BLaER1 (cell line): ENCODE results near the gene MRM2.

ENCODE experiments used
- H3K27ac ChIP-seq: shearing (Covaris generic); formaldehyde crosslinking; 2 replicates; pipeline ENCODE4 v1.8.1; 2022
- H3K27me3 ChIP-seq: shearing (Covaris generic); formaldehyde crosslinking; 2 replicates; pipeline ENCODE4 v1.8.1; 2022
- H3K36me3 ChIP-seq: shearing (Covaris generic); formaldehyde crosslinking; 2 replicates; pipeline ENCODE4 v1.8.1; 2022
- H3K4me1 ChIP-seq: shearing (Covaris generic); formaldehyde crosslinking; 2 replicates; pipeline ENCODE4 v1.8.1; 2022
- H3K4me2 ChIP-seq: shearing (Covaris generic); formaldehyde crosslinking; 2 replicates; pipeline ENCODE4 v1.8.1; 2022
- H3K4me3 ChIP-seq: shearing (Covaris generic); formaldehyde crosslinking; 2 replicates; pipeline ENCODE4 v1.8.1; 2022
- H3K9ac ChIP-seq: shearing (Covaris generic); formaldehyde crosslinking; 2 replicates; pipeline ENCODE4 v1.8.1; 2022
- H3K9me3 ChIP-seq: shearing (Covaris generic); formaldehyde crosslinking; 2 replicates; pipeline ENCODE4 v1.8.1; 2022
- H4K20me1 ChIP-seq: shearing (Covaris generic); formaldehyde crosslinking; 2 replicates; pipeline ENCODE4 v1.8.1; 2022
- Cebpa-rat ChIP-seq: shearing (Covaris generic); IDR thresholded peaks from 2 replicates; pipeline ENCODE4 v1.8.1; 2022

Gene MRM2

GRCh38 chr7:2202361-2202761 lies 39.6 kb downstream of the MRM2 start:
- peak overlapping the region; percentile 67 for H3K27ac ChIP-seq
- no peak overlapping the region for H3K4me3 ChIP-seq
- peak overlapping the region; percentile 86 for H3K4me2 ChIP-seq
- no peaks in the 10 kb centered on the region for H3K27me3 ChIP-seq
- H3K9me3 ChIP-seq, result no peaks in the 10 kb centered on the region
- H3K9ac ChIP-seq, result peak overlapping the region; percentile 55; the same call in 1 of the 2 replicates
- peaks cover 28% of the 10 kb centered on the region; the same call in 1 of the 2 replicates for H4K20me1 ChIP-seq
- peaks cover 80% of the 10 kb centered on the region for H3K4me1 ChIP-seq
- no peak for TF ChIP-seq Cebpa-rat
- H3K36me3 ChIP-seq, result peaks cover 73% of the 10 kb centered on the region

- Histone ChIP-seq H3K36me3 (peaks cover 68% of the 10 kb centered on the region), H3K27ac (peak overlapping the region; percentile 67), H3K4me1 (peaks cover 81% of the 10 kb centered on the region), H3K9me3 (no peaks in the 10 kb centered on the region), H3K4me2 (peak overlapping the region; percentile 86), H3K9ac (peak overlapping the region; percentile 15; the same call in 1 of the 2 replicates), H3K4me3 (no peak overlapping the region), H4K20me1 (peaks cover 33% of the 10 kb centered on the region; the same call in 1 of the 2 replicates), H3K27me3 (no peaks in the 10 kb centered on the region)
- no peak for TF ChIP-seq Cebpa-rat
Observed at GRCh38 chr7:2201686-2202360, 40.2 kb downstream of the MRM2 start.

- H3K4me2 ChIP-seq, result peak overlapping the region; percentile 86
Observed at GRCh38 chr7:2201128-2201527, 40.9 kb downstream of the MRM2 start.

GRCh38 chr7:2200584-2200980 lies 41.4 kb downstream of the MRM2 start:
- Histone ChIP-seq H3K36me3 (peaks cover 63% of the 10 kb centered on the region), H4K20me1 (peaks cover 35% of the 10 kb centered on the region; the same call in 1 of the 2 replicates), H3K4me2 (peak overlapping the region; percentile 86), H3K9ac (no peak overlapping the region), H3K4me1 (peaks cover 93% of the 10 kb centered on the region), H3K9me3 (peaks cover 3% of the 10 kb centered on the region), H3K27me3 (no peaks in the 10 kb centered on the region), H3K4me3 (no peak overlapping the region), H3K27ac (peak overlapping the region; percentile 20; the same call in 1 of the 2 replicates)
- TF ChIP-seq Cebpa-rat, result no peak

More at GRCh38 chr7:2201128-2201527, 40.9 kb downstream of the MRM2 start:
- Histone ChIP-seq H4K20me1 (peaks cover 35% of the 10 kb centered on the region; the same call in 1 of the 2 replicates), H3K27me3 (no peaks in the 10 kb centered on the region), H3K4me1 (peaks cover 88% of the 10 kb centered on the region), H3K27ac (peak overlapping the region; percentile 67), H3K9me3 (no peaks in the 10 kb centered on the region), H3K9ac (peak overlapping the region; percentile 63; the same call in 1 of the 2 replicates), H3K36me3 (peaks cover 62% of the 10 kb centered on the region), H3K4me3 (no peak overlapping the region; the same call in 1 of the 2 replicates)
- TF ChIP-seq Cebpa-rat, result no peak

DNA sequence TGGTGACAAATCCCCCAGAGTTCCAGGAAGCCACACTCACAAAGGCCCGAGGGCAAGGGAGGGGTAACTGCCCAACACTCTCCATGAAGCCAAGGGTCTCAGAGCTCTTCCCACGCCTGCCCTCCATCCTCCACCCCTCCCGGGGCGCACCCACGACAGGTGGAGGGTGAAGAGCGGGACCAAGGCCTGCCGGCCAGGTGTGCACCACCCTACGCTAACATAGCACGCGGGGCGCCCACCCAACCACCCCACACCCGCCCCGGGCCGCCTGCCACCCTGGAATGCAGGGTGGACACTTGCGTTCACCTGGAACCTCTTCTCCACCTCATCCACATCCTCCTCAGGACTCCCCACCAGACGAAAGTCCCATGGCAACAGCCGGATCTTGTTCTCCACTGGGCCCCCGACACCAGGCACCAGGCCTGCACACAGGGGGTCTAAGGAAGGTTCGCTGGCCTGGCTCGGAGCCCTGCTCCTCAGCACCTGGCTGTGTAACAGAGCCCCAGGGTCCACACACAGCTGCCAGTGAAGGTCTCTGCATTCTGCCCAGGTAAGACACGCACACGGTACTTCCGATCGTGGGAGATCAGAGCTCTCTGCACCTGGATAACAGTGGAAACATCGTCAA lies 41.9 kb downstream of the MRM2 start:
- Histone ChIP-seq H3K27me3 (no peaks in the 10 kb centered on the region), H3K4me3 (no peak overlapping the region), H3K4me2 (0 out of 2 replicates have a peak overlapping the region, but pooled peaks have one; percentile 86), H3K4me1 (peaks cover 97% of the 10 kb centered on the region), H4K20me1 (peaks cover 35% of the 10 kb centered on the region; the same call in 1 of the 2 replicates), H3K9ac (no peak overlapping the region), H3K27ac (peak overlapping the region; percentile 20; the same call in 1 of the 2 replicates), H3K9me3 (peaks cover 8% of the 10 kb centered on the region), H3K36me3 (peaks cover 63% of the 10 kb centered on the region)
- TF ChIP-seq Cebpa-rat, result no peak

GRCh38 chr7:2199528-2199927 lies 42.5 kb downstream of the MRM2 start:
- H3K36me3 ChIP-seq, result peaks cover 63% of the 10 kb centered on the region

GRCh38 chr7:2198760-2199159 lies 43.2 kb downstream of the MRM2 start:
- Histone ChIP-seq H3K9ac (peak overlapping the region; percentile 57; the same call in 1 of the 2 replicates), H3K4me3 (no peak overlapping the region), H3K9me3 (peaks cover 10% of the 10 kb centered on the region), H4K20me1 (peaks cover 24% of the 10 kb centered on the region; the same call in 1 of the 2 replicates), H3K27me3 (no peaks in the 10 kb centered on the region), H3K4me1 (peaks cover 85% of the 10 kb centered on the region), H3K36me3 (peaks cover 66% of the 10 kb centered on the region), H3K4me2 (peak overlapping the region; percentile 80; the same call in 1 of the 2 replicates), H3K27ac (peak overlapping the region; percentile 80; the same call in 1 of the 2 replicates)
- no peak for TF ChIP-seq Cebpa-rat

More at GRCh38 chr7:2199528-2199927, 42.5 kb downstream of the MRM2 start:
- Histone ChIP-seq H3K27me3 (no peaks in the 10 kb centered on the region), H4K20me1 (peaks cover 32% of the 10 kb centered on the region; the same call in 1 of the 2 replicates), H3K4me3 (no peak overlapping the region), H3K4me1 (peaks cover 92% of the 10 kb centered on the region), H3K27ac (0 out of 2 replicates have a peak overlapping the region, but pooled peaks have one; percentile 80), H3K9me3 (peaks cover 10% of the 10 kb centered on the region), H3K9ac (no peak overlapping the region), H3K4me2 (no peak overlapping the region)
- no peak for TF ChIP-seq Cebpa-rat

- peaks cover 71% of the 10 kb centered on the region for H3K36me3 ChIP-seq
- peaks cover 84% of the 10 kb centered on the region for H3K4me1 ChIP-seq
- H3K27me3 ChIP-seq, result no peaks in the 10 kb centered on the region
- H3K4me2 ChIP-seq, result peak overlapping the region; percentile 80
- H4K20me1 ChIP-seq, result peaks cover 19% of the 10 kb centered on the region; the same call in 1 of the 2 replicates
- H3K27ac ChIP-seq, result peak overlapping the region; percentile 80
- no peak for TF ChIP-seq Cebpa-rat
- peak overlapping the region; percentile 57; the same call in 1 of the 2 replicates for H3K9ac ChIP-seq
- peaks cover 10% of the 10 kb centered on the region for H3K9me3 ChIP-seq
- no peak overlapping the region for H3K4me3 ChIP-seq
Observed at GRCh38 chr7:2198206-2198605, 43.8 kb downstream of the MRM2 start.

DNA sequence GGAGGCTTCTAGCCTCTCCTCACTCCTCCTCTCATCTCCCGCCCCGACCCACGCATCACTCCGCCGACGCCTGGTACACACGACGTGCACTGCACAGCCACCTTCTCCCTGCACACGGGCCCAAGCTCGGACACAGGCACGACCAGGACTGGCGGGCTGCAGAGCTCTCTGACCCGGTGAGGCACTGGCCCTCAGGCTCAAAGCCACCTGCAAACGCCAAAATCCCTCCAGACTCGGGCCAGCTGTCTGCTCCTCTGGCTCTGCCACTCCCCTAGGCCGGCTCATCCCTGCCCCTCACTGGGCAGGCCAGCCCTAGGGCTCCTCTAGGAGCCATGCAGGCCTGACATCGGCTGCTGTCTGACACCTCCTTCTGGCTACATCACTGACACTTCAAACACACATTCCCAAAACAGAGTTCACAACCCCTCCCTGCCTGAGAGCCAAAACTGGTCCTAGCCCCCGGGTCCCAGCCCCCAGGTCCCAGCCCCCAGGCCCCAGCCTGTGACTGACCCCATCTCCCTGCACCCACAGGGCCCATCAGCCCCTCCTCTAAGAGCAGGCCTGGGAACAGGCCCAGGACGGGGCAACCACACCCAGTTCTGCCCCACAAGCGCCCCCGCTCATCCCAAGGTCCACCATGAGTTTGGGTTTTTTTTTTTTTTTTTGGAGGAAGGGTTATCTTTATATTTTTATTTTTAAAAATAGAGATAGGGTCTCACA lies 44.4 kb downstream of the MRM2 start:
- H4K20me1 ChIP-seq, result peaks cover 13% of the 10 kb centered on the region; the same call in 1 of the 2 replicates
- H3K4me3 ChIP-seq, result no peak overlapping the region
- peak overlapping the region; percentile 80 for H3K4me2 ChIP-seq
- H3K9me3 ChIP-seq, result peaks cover 10% of the 10 kb centered on the region
- H3K9ac ChIP-seq, result 0 out of 2 replicates have a peak overlapping the region, but pooled peaks have one; percentile 67
- no peaks in the 10 kb centered on the region for H3K27me3 ChIP-seq
- TF ChIP-seq Cebpa-rat, result no peak
- peak overlapping the region; percentile 80 for H3K27ac ChIP-seq
- H3K36me3 ChIP-seq, result peaks cover 75% of the 10 kb centered on the region
- peaks cover 84% of the 10 kb centered on the region for H3K4me1 ChIP-seq
